Ecto neural progenitor cell (in vitro differentiated cells): ENCODE measurements around the gene BMP5.

ENCODE experiments used
- DNase-seq: peaks from one replicate; pipeline ENCODE4 v3.0.0-alpha.2; 2018; ENCODE audit warnings: low spot score

Gene BMP5

GRCh38 chr6:55811074-55811473, 64.3 kb downstream of the BMP5 start:
- DNase-seq: no peak

- no peak for DNase-seq
These were observed 73.1 kb downstream of the BMP5 start for GRCh38 chr6:55802259-55802658.

- DNase-seq: no peak
These were observed 76.8 kb downstream of the BMP5 start for GRCh38 chr6:55798571-55798970.

GRCh38 chr6:55794136-55794812, 81.1 kb downstream of the BMP5 start:
- DNase-seq: no peak

- no peak for DNase-seq
These were observed 90.1 kb downstream of the BMP5 start for GRCh38 chr6:55785273-55785672.

- no peak for DNase-seq
These were observed 93.1 kb downstream of the BMP5 start for GRCh38 chr6:55782275-55782674.

GRCh38 chr6:55778705-55779104, 96.7 kb downstream of the BMP5 start:
- DNase-seq: no peak

GRCh38 chr6:55777469-55777868, 97.9 kb downstream of the BMP5 start:
- DNase-seq: no peak

- no peak for DNase-seq
These were observed 99.3 kb downstream of the BMP5 start for GRCh38 chr6:55776113-55776512.

GRCh38 chr6:55775029-55775318, 100.4 kb downstream of the BMP5 start:
- no peak for DNase-seq

- DNase-seq: no peak
These were observed 100.9 kb downstream of the BMP5 start for GRCh38 chr6:55774286-55775028.

GRCh38 chr6:55773620-55774216, 101.7 kb downstream of the BMP5 start:
- DNase-seq: no peak

GRCh38 chr6:55772730-55773129, 102.7 kb downstream of the BMP5 start:
- DNase-seq: no peak

- no peak for DNase-seq
These were observed 115.9 kb downstream of the BMP5 start for GRCh38 chr6:55759536-55759935.

GRCh38 chr6:55758156-55758937, 117.0 kb downstream of the BMP5 start:
- no peak for DNase-seq

- no peak for DNase-seq
These were observed 118.8 kb downstream of the BMP5 start for GRCh38 chr6:55756531-55757031.

- no peak for DNase-seq
These were observed 126.5 kb downstream of the BMP5 start for GRCh38 chr6:55748880-55749279.

GRCh38 chr6:55746473-55746872, 128.9 kb downstream of the BMP5 start:
- DNase-seq: no peak

- no peak for DNase-seq
These were observed 141.1 kb downstream of the BMP5 start for GRCh38 chr6:55734256-55734655.

- DNase-seq: no peak
These were observed 145.7 kb downstream of the BMP5 start for GRCh38 chr6:55729665-55730064.

- DNase-seq: no peak
These were observed 149.2 kb downstream of the BMP5 start for GRCh38 chr6:55726144-55726543.

- DNase-seq: no peak
These were observed 160.6 kb downstream of the BMP5 start for GRCh38 chr6:55714831-55715230.

GRCh38 chr6:55713436-55713835, 162.0 kb downstream of the BMP5 start:
- no peak for DNase-seq
